GM21526 (cell line): ENCODE measurements around the gene SNX25.
"Not testable (repeated sequence)": the region's sequence is repeated elsewhere in the genome, so short reads cannot be mapped to it uniquely, and the experiment has no call there.

Source experiments
- ATAC-seq: cut with Tn5 transposase; IDR thresholded peaks from one replicate; pipeline ENCODE4 v1.9.1; 2021; ENCODE audit warnings: moderate library complexity; ENCODE audit not compliant: unreplicated experiment, low FRiP score

Gene SNX25

GRCh38 chr4:185332575-185333464 lies 123.4 kb downstream of the SNX25 start:
- peak; percentile 73 for ATAC-seq

DNA sequence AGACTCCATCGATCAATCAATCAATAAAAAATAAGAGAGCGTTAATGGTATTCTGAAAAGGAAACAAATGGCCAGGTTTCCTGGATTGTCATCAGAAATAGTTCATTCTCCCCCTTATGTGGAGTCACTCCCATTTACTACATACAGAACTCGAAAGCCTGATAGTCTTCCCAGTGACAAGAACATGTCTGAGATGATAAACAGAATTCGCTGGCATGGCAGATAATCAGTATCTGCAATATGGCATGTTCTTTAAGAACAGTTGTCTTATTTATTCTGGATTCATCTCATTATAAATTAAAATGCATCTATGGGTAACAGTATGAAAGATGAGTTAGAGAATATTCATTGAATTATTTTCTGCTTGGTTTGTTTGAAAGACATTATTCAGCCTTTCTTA lies 124.9 kb downstream of the SNX25 start:
- no peak for ATAC-seq

- no peak for ATAC-seq
These were observed 126.2 kb downstream of the SNX25 start for GRCh38 chr4:185335579-185335978.

- ATAC-seq: peak; percentile 36
These were observed 130.5 kb downstream of the SNX25 start for GRCh38 chr4:185339941-185340340.

DNA sequence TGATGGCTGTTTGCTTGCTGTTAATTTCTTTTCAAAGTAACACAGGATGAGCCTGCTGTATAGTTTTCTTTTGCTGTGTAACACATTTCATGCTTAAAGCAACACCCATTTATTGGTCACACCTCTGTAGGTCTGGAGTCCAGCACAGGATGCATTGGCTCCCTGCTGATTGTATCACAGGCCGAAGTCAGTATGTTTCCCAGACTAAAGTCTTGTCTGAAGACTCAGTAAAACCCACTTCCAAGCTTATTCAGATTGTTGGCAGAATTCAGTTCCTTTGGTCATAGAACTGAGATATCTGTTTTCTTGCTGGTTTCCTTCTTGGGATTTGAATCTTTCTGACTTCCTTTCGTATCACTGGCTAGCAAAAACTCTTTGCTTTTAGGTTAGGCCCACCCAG lies 132.0 kb downstream of the SNX25 start:
- peak; percentile 5 for ATAC-seq

DNA sequence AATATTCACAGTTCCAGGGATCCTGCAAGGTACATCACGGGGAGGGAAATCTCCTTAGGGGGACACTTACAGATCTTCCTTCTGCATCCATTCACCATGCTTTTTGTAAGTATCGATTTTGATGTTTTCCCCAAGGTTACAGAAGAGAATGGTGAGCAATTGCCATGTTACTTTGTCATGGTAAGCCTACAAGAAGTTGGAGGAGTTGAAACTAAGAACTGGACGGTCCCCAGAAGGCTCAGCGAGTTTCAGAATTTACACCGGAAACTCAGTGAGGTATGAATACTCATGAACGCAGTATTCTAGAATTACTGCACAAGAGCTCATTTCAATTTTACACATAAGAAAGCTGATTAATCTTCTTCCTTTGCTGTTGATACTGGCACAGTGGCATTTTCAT lies 132.4 kb downstream of the SNX25 start:
- ATAC-seq: peak; percentile 70

GRCh38 chr4:185343726-185344581 lies 134.6 kb downstream of the SNX25 start:
- no peak for ATAC-seq

GRCh38 chr4:185344743-185345538 lies 135.5 kb downstream of the SNX25 start:
- ATAC-seq: peak; percentile 49

- no peak for ATAC-seq
These were observed 137.7 kb downstream of the SNX25 start for GRCh38 chr4:185346975-185347601.

DNA sequence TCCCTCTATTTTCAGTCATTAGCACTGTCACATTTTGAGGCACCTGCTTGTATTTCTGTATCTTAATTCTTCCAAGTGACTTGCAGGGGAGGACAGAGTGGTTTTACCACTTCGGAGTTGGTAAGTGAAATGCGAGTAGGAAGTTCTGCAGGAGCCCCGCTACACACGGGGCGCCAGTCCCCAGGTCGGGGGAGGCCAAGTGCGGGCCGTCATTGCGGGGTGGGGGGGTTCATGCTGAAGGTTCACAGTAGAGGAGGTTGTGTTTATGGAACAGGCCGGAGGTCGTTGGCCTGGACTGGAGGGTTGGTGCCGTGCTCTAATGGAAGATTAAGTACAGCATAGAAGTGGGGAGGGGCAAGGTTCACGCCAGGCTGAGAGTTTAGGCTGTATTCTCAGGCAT lies 142.3 kb downstream of the SNX25 start:
- ATAC-seq: no peak

DNA sequence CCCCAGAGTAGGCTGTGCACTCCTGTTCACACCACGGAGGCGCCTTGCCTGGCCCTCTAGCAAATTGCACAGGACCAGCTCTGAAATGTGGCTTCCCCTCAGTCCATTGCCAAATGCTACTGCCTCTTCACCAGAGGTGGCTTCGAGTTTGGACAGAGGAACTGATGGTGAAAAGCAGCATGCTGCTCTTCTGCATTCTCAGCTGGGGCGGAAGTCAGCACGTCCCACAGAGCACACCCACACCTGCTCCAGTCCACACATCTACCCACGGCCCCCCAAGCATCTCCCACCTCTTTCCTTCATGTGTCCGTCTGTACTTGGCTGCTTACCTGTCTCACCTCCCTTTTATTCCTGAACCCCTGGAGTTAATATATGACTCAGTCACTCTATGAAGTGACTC lies 142.8 kb downstream of the SNX25 start:
- ATAC-seq: no peak

GRCh38 chr4:185352741-185353140 lies 143.3 kb downstream of the SNX25 start:
- ATAC-seq: no peak

DNA sequence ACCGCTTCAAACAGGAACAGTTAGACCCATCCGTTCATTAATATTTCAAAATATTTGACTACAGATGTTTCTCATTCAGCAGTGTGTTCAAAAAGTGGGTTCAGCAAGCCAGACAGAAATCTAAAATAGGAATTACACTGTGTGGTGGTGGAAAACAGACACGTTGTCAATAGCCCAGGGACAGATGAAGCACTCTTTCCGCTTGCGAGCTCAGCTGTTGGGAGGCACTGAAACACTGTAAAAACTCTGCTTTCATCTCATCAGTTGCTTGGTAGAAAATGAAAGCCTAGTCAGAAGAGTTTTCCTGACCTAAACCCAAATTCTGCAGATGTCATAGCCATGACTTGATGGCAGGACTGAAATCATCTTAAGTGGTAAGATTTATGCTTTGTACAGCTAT lies 147.8 kb downstream of the SNX25 start:
- no peak for ATAC-seq

GRCh38 chr4:185357733-185358440 lies 148.5 kb downstream of the SNX25 start:
- ATAC-seq: no peak

- no peak for ATAC-seq
These were observed 149.1 kb downstream of the SNX25 start for GRCh38 chr4:185358514-185358913.

- no peak for ATAC-seq
These were observed 149.6 kb downstream of the SNX25 start for GRCh38 chr4:185358959-185359358.

DNA sequence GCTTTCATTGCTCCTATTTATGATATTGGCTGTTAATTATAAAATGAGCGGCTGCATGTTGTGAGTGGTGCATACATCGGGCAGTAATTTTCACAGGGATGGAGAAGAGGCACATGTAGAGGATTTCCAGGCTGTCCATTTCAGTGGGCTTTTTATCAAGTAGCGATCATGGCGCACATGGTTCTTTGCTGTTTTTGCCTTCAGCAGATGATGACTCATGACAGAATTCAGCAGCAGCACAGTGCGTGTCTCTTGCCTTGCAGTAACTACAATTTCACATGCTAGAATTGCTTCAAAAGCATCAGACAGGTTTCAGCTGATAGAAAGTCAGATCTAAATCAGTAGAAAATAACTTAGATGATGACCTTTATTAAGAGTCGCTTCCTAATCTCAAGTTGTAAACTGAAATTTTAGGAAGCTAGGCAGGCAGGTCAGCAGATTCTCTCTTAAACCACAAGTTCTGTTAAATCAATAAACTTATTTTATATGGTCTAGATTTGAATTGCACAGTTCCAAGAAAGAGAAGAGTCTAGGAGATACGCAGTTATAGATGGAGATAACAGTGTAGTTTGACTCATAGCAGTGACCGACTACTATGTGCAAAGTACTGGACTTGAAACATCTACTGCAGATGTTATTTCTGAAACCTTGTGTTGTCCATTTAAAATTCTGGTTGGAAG lies 150.5 kb downstream of the SNX25 start:
- no peak for ATAC-seq

DNA sequence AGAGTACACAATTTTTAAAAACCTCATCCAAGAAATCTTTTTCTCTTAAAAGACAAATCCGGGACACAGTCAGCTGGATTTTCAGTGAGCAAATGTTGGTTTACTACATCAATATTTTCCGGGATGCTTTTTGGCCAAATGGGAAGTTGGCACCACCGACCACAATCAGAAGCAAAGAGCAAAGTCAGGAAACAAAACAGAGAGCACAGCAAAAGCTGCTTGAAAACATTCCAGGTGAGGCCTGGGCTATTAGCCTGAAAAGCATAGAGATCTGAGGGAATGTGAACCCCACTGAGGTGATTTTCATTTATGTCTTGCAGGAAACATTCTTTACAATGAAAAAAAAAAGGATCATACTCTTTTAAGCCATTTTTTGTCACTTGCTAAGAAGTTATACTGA lies 152.5 kb downstream of the SNX25 start:
- ATAC-seq: no peak

- not testable (repeated sequence) for ATAC-seq
These were observed 153.2 kb downstream of the SNX25 start for GRCh38 chr4:185362570-185362969.
